ENCODE measurements around the gene AAK1.

The AAK1 gene

DNA sequence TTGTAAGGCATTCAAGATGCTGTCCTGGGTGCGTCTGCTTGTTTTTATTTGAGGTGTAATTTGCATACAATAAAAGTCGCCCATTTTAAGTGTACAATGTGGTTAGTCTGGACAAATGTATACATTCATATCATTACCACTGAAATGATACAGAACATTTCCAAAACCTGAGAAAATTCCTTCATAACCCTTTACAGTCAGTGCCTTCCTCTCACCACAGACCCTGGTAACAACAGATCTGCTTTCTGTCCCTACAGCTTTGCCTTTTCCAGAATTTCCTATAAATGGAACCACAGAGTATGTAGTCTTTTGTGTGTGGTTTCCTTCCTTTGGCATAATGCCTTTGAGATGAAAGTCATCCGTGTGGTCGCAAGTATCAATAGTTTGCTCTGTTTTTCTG lies 160.5 kb downstream of the AAK1 start:
- H3K4me3 ChIP-seq (ENCODE audit: insufficient read depth, low read length, poor library complexity, severe bottlenecking) = no peak overlapping the region
- no peak for TF ChIP-seq EZH2phosphoT487 (conservative IDR thresholded peaks at IDR 0.05; ENCODE audit: low read length)
- TF ChIP-seq, protein P1, sequence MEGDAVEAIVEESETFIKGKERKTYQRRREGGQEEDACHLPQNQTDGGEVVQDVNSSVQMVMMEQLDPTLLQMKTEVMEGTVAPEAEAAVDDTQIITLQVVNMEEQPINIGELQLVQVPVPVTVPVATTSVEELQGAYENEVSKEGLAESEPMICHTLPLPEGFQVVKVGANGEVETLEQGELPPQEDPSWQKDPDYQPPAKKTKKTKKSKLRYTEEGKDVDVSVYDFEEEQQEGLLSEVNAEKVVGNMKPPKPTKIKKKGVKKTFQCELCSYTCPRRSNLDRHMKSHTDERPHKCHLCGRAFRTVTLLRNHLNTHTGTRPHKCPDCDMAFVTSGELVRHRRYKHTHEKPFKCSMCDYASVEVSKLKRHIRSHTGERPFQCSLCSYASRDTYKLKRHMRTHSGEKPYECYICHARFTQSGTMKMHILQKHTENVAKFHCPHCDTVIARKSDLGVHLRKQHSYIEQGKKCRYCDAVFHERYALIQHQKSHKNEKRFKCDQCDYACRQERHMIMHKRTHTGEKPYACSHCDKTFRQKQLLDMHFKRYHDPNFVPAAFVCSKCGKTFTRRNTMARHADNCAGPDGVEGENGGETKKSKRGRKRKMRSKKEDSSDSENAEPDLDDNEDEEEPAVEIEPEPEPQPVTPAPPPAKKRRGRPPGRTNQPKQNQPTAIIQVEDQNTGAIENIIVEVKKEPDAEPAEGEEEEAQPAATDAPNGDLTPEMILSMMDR (IDR thresholded peaks at IDR 0.05; ENCODE audit: insufficient read depth, low read length, poor library complexity, severe bottlenecking) = no peak
- no peaks in the 10 kb centered on the region for H3K9me3 ChIP-seq (ENCODE audit: insufficient read depth, low read length)
- no peaks in the 10 kb centered on the region for H3F3A ChIP-seq (ENCODE audit: insufficient read depth)
- H3K27ac ChIP-seq (ENCODE audit: low read depth, low read length) = no peak overlapping the region
- H3K36me3 ChIP-seq (ENCODE audit: low read length) = no peaks in the 10 kb centered on the region
- H3K79me2 ChIP-seq (ENCODE audit: insufficient read depth, low read length) = no peaks in the 10 kb centered on the region
- H2AFZ ChIP-seq (ENCODE audit: low read depth, low read length, severe bottlenecking) = no peak overlapping the region
- H4K20me1 ChIP-seq (ENCODE audit: low read depth, low read length) = no peaks in the 10 kb centered on the region
- H3K9me2 ChIP-seq (replicated peaks; ENCODE audit: insufficient read depth, low read length) = no peaks in the 10 kb centered on the region
- H3K9ac ChIP-seq (ENCODE audit: low read length) = no peak overlapping the region
- no peaks in the 10 kb centered on the region for H3K27me3 ChIP-seq (ENCODE audit: low read length)
- H3K4me2 ChIP-seq (ENCODE audit: low read depth, low read length, poor library complexity, severe bottlenecking) = no peak overlapping the region

DNA sequence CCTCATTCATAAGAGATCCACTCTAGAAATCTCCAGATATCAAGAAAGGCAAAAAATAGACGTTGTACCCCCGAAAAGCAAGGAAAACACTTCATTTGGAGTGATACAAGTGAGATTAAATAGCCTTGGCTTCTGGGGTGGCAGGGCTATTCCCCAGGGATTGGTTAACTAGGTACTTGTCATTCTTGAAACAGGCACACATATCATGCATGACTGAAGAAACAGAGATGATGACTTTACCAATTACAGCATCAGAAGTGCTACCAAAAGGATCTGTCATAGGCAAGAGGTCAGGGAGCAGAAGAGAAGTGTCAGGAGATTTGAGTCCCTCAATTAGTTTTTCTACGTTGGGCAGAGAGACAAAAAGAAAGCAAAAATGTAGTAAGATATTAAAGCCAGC lies 161.1 kb downstream of the AAK1 start:
- Histone ChIP-seq H3K4me2 (ENCODE audit: low read depth, low read length, poor library complexity, severe bottlenecking) (no peak overlapping the region), H3K4me3 (ENCODE audit: insufficient read depth, low read length, poor library complexity, severe bottlenecking) (no peak overlapping the region), H3K9ac (ENCODE audit: low read length) (no peak overlapping the region), H3F3A (ENCODE audit: insufficient read depth) (no peaks in the 10 kb centered on the region), H2AFZ (ENCODE audit: low read depth, low read length, severe bottlenecking) (no peak overlapping the region), H3K27me3 (ENCODE audit: low read length) (no peaks in the 10 kb centered on the region), H3K9me2 (replicated peaks; ENCODE audit: insufficient read depth, low read length) (no peaks in the 10 kb centered on the region), H3K36me3 (ENCODE audit: low read length) (no peaks in the 10 kb centered on the region), H3K79me2 (ENCODE audit: insufficient read depth, low read length) (no peaks in the 10 kb centered on the region), H4K20me1 (ENCODE audit: low read depth, low read length) (no peaks in the 10 kb centered on the region), H3K9me3 (ENCODE audit: insufficient read depth, low read length) (no peaks in the 10 kb centered on the region), H3K27ac (ENCODE audit: low read depth, low read length) (no peak overlapping the region)
- TF ChIP-seq, protein P1 (IDR thresholded peaks at IDR 0.05; ENCODE audit: insufficient read depth, low read length, poor library complexity, severe bottlenecking) = no peak

DNA sequence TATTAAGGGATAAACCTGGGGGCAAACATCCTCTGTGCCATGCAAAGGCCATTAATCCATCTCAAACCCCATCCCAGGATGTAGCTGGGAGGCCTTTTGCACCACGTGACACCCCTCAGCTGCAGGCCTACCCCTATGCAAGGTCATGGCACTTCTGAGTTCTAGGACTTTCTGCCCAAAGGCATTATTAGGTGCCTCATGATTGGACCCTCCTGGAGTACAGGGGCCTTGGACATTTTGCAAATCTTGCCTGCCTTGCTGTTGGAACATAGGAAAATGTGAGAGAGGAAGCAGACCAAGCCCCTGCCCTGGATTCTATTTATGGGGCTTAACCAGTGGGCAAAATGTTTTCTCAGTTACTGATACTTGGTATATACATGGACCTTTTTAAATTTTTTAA lies 162.1 kb downstream of the AAK1 start:
- H3K27ac ChIP-seq (ENCODE audit: low read depth, low read length) = no peak overlapping the region
- no peaks in the 10 kb centered on the region for H3K27me3 ChIP-seq (ENCODE audit: low read length)
- H3K4me3 ChIP-seq (ENCODE audit: insufficient read depth, low read length, poor library complexity, severe bottlenecking) = no peak overlapping the region
- no peak overlapping the region for H3K9ac ChIP-seq (ENCODE audit: low read length)
- H4K20me1 ChIP-seq (ENCODE audit: low read depth, low read length) = no peaks in the 10 kb centered on the region
- H3K79me2 ChIP-seq (ENCODE audit: insufficient read depth, low read length) = no peaks in the 10 kb centered on the region
- no peaks in the 10 kb centered on the region for H3F3A ChIP-seq (ENCODE audit: insufficient read depth)
- no peaks in the 10 kb centered on the region for H3K9me2 ChIP-seq (replicated peaks; ENCODE audit: insufficient read depth, low read length)
- H2AFZ ChIP-seq (ENCODE audit: low read depth, low read length, severe bottlenecking) = no peak overlapping the region
- TF ChIP-seq, protein P1 (IDR thresholded peaks at IDR 0.05; ENCODE audit: insufficient read depth, low read length, poor library complexity, severe bottlenecking) = no peak
- no peak for TF ChIP-seq EZH2phosphoT487 (conservative IDR thresholded peaks at IDR 0.05; ENCODE audit: low read length)
- H3K9me3 ChIP-seq (ENCODE audit: insufficient read depth, low read length) = no peaks in the 10 kb centered on the region
- H3K4me2 ChIP-seq (ENCODE audit: low read depth, low read length, poor library complexity, severe bottlenecking) = no peak overlapping the region
- no peaks in the 10 kb centered on the region for H3K36me3 ChIP-seq (ENCODE audit: low read length)

DNA sequence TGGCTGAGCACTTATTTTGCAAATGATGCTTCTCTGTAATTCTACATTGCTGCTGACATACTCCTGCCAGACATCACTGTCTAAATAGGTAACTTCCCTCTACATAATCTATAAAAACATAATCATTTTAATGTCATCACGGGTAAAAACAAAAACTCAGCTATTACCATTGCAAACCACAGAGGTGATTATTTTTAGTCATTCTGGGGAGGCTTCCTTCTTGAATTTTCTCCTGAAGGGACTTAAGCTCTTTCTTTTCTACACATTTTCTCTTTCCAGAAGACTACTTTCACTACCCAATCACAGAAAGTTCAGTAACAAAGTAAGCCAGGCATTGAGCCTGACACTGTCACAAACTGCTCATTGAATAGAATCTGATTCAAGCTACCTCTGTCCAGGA lies 165.9 kb downstream of the AAK1 start:
- no peaks in the 10 kb centered on the region for H3K9me2 ChIP-seq (replicated peaks; ENCODE audit: insufficient read depth, low read length)
- H2AFZ ChIP-seq (ENCODE audit: low read depth, low read length, severe bottlenecking) = no peak overlapping the region
- H3F3A ChIP-seq (ENCODE audit: insufficient read depth) = no peaks in the 10 kb centered on the region
- H3K4me2 ChIP-seq (ENCODE audit: low read depth, low read length, poor library complexity, severe bottlenecking) = no peak overlapping the region
- H3K79me2 ChIP-seq (ENCODE audit: insufficient read depth, low read length) = no peaks in the 10 kb centered on the region
- no peaks in the 10 kb centered on the region for H4K20me1 ChIP-seq (ENCODE audit: low read depth, low read length)
- H3K4me3 ChIP-seq (ENCODE audit: insufficient read depth, low read length, poor library complexity, severe bottlenecking) = no peak overlapping the region
- H3K27ac ChIP-seq (ENCODE audit: low read depth, low read length) = no peak overlapping the region
- H3K9me3 ChIP-seq (ENCODE audit: insufficient read depth, low read length) = no peaks in the 10 kb centered on the region
- H3K36me3 ChIP-seq (ENCODE audit: low read length) = no peaks in the 10 kb centered on the region
- H3K9ac ChIP-seq (ENCODE audit: low read length) = no peak overlapping the region
- TF ChIP-seq, protein P1 (IDR thresholded peaks at IDR 0.05; ENCODE audit: insufficient read depth, low read length, poor library complexity, severe bottlenecking) = no peak
- no peak for TF ChIP-seq EZH2phosphoT487 (conservative IDR thresholded peaks at IDR 0.05; ENCODE audit: low read length)
- H3K27me3 ChIP-seq (ENCODE audit: low read length) = no peaks in the 10 kb centered on the region
